ENCODE results near the gene NUDT15. TPM values are rescaled to one million over a fixed set of nuclear protein-coding genes. Genes with fewer than 3 reads are reported as not detected.

NUDT15 gene
- polyA plus RNA-seq, 3 donors: 5.1 to 13.3 (median 12.6) TPM

DNA sequence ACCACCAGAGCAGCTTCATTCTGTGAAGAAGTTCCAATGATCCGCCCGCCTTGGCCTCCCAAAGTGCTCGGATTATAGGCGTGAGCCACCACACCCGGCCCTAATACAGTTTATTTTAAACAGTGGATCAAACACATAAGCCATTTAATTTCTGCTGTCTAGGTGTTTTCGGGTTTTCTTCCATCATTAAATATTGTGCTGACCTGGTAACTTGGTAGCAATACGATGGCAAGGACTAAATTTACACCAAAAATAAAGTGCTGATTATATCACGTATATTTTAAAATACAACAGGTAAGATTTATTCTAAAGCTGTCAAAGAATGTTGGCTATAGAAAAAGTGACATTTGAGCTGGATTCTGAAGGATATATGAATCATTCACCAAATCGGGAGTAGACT is 56.1 kb downstream of the NUDT15 start:
- whole genome bisulfite sequencing (ENCODE audit: insufficient coverage): 100% methylated on average over 5 of the region's 9 CpGs
- H3K4me3 ChIP-seq (replicated peaks in 1 of 3; ENCODE audit: low read depth in 2 of 3, low read length in 3 of 3): peak overlapping the region in 1 of 3 experiments; percentile 95
- peaks cover 27% of the 10 kb centered on the region for H3K4me1 Mint-ChIP-seq
- H3K36me3 ChIP-seq (replicated peaks in 1 of 2; ENCODE audit: control insufficient read depth in 1 of 2, insufficient read depth in 2 of 2, low read length in 2 of 2): peaks cover 0 to 12% of the 10 kb centered on the region in 2 donors
- H2AFZ ChIP-seq (ENCODE audit: insufficient read depth, low read depth, low read length, poor library complexity, severe bottlenecking): no peak overlapping the region
- no peak overlapping the region for H3K9ac ChIP-seq (ENCODE audit: insufficient read depth, low read length, poor library complexity, severe bottlenecking)
- H3K79me2 ChIP-seq (ENCODE audit: insufficient read depth, low read length): peaks cover 67% of the 10 kb centered on the region
- DNase-seq: no peak
- TF ChIP-seq, protein P1, sequence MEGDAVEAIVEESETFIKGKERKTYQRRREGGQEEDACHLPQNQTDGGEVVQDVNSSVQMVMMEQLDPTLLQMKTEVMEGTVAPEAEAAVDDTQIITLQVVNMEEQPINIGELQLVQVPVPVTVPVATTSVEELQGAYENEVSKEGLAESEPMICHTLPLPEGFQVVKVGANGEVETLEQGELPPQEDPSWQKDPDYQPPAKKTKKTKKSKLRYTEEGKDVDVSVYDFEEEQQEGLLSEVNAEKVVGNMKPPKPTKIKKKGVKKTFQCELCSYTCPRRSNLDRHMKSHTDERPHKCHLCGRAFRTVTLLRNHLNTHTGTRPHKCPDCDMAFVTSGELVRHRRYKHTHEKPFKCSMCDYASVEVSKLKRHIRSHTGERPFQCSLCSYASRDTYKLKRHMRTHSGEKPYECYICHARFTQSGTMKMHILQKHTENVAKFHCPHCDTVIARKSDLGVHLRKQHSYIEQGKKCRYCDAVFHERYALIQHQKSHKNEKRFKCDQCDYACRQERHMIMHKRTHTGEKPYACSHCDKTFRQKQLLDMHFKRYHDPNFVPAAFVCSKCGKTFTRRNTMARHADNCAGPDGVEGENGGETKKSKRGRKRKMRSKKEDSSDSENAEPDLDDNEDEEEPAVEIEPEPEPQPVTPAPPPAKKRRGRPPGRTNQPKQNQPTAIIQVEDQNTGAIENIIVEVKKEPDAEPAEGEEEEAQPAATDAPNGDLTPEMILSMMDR (IDR thresholded peaks at IDR 0.05): no peak
- H3K4me2 ChIP-seq (replicated peaks; ENCODE audit: extremely low read depth, low read length, poor library complexity, severe bottlenecking): peak overlapping the region; percentile 90
- peak overlapping the region in 1 of 2 donors; percentile 97 for H3K4me3 Mint-ChIP-seq
- H3K4me1 ChIP-seq (ENCODE audit: control insufficient read depth in 1 of 2, insufficient read depth in 2 of 2, low read length in 2 of 2): peaks cover 12% of the 10 kb centered on the region in 2 donors
- H3K27ac Mint-ChIP-seq: peak overlapping the region in 3 of 7 donors; percentile 18 to 40 (median 20)
- intact Hi-C loops (cut with micrococcal nuclease): no loop called here
- H3K9me3 Mint-ChIP-seq: peaks cover 0 to 10% (median 8%) of the 10 kb centered on the region in 7 donors
- no peaks in the 10 kb centered on the region for H3K27me3 ChIP-seq (ENCODE audit: control insufficient read depth in 2 of 2, insufficient read depth in 2 of 2, low read length in 2 of 2)
- H3K27ac ChIP-seq (ENCODE audit: low read depth in 1 of 2, low read length in 2 of 2): no peak overlapping the region
- H3K9me3 ChIP-seq (replicated peaks in 1 of 2; ENCODE audit: control insufficient read depth in 1 of 2, insufficient read depth in 1 of 2, low read length in 2 of 2): no peaks in the 10 kb centered on the region
- peaks cover 31% of the 10 kb centered on the region for H4K20me1 ChIP-seq (ENCODE audit: insufficient read depth, low read length)
- H3K27me3 Mint-ChIP-seq (ENCODE audit: low read depth in 3 of 3): peaks cover 1 to 6% (median 2%) of the 10 kb centered on the region in 3 donors
- H3K36me3 Mint-ChIP-seq: peaks cover 7 to 10% of the 10 kb centered on the region in 2 donors

DNA sequence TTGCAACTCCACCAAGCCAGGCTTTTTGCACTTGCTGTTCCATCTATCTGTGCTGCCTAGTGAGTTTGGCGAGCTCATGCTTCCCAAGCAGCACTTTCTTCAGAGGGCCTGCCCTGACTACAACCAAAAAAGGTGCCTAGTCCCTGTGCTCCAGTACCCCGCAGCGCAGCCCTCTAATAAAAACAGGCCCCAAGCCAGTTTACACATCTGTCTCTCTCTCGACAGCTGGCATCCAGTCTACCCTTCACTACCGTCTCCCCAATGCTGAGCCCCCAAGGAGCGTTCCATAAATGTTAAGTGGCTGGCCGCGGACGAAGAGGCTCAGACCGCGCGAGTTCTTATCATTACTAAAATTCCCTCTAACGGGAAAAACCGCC is 56.9 kb downstream of the NUDT15 start:
- H3K36me3 ChIP-seq (replicated peaks in 1 of 2; ENCODE audit: control insufficient read depth in 1 of 2, insufficient read depth in 2 of 2, low read length in 2 of 2): peaks cover 0 to 5% of the 10 kb centered on the region in 2 donors
- intact Hi-C loops (cut with micrococcal nuclease): no loop called here
- peak overlapping the region; percentile 74 to 91 for H3K27ac ChIP-seq (ENCODE audit: low read depth in 1 of 2, low read length in 2 of 2)
- Mint-ChIP-seq H3K27ac (peak overlapping the region; percentile 89 to 99 (median 95)), H3K9me3 (peaks cover 0 to 10% (median 8%) of the 10 kb centered on the region in 7 donors), H3K4me3 (peak overlapping the region; percentile 96 to 97), H3K27me3 (ENCODE audit: low read depth in 3 of 3) (peaks cover 1 to 6% (median 2%) of the 10 kb centered on the region in 3 donors), H3K4me1 (peaks cover 27% of the 10 kb centered on the region), H3K36me3 (peaks cover 5 to 8% of the 10 kb centered on the region in 2 donors)
- WGBS (ENCODE audit: insufficient coverage): 0% methylated on average over 14 of the region's 14 CpGs
- H4K20me1 ChIP-seq (ENCODE audit: insufficient read depth, low read length): peaks cover 23% of the 10 kb centered on the region
- peak in 1 of 3 donors; percentile 0 for DNase-seq
- peaks cover 59% of the 10 kb centered on the region for H3K79me2 ChIP-seq (ENCODE audit: insufficient read depth, low read length)
- H3K4me1 ChIP-seq (ENCODE audit: control insufficient read depth in 1 of 2, insufficient read depth in 2 of 2, low read length in 2 of 2): peaks cover 12% of the 10 kb centered on the region in 2 donors
- H3K4me3 ChIP-seq (replicated peaks in 1 of 3; ENCODE audit: low read depth in 2 of 3, low read length in 3 of 3): peak overlapping the region; percentile 83 to 95 (median 86)
- H3K9ac ChIP-seq (ENCODE audit: insufficient read depth, low read length, poor library complexity, severe bottlenecking): peak overlapping the region; percentile 96
- H3K4me2 ChIP-seq (replicated peaks; ENCODE audit: extremely low read depth, low read length, poor library complexity, severe bottlenecking): peak overlapping the region; percentile 90
- no peaks in the 10 kb centered on the region for H3K9me3 ChIP-seq (replicated peaks in 1 of 2; ENCODE audit: control insufficient read depth in 1 of 2, insufficient read depth in 1 of 2, low read length in 2 of 2)
- no peaks in the 10 kb centered on the region for H3K27me3 ChIP-seq (ENCODE audit: control insufficient read depth in 2 of 2, insufficient read depth in 2 of 2, low read length in 2 of 2)
- H2AFZ ChIP-seq (ENCODE audit: insufficient read depth, low read depth, low read length, poor library complexity, severe bottlenecking): peak overlapping the region; percentile 77
- TF ChIP-seq, protein P1 (IDR thresholded peaks at IDR 0.05): no peak
